Activated T-cell treated with anti-CD3 and anti-CD28 coated beads for 4 hours (primary cell): ENCODE measurements around the gene TXNL4A.

Source experiments
- DNase-seq: peaks from one replicate; pipeline ENCODE4 v3.0.0-alpha.2; 2020

TXNL4A gene

GRCh38 chr18:79932907-79933306, 55.5 kb downstream of the TXNL4A start:
- DNase-seq = no peak

GRCh38 chr18:79931475-79931874, 56.9 kb downstream of the TXNL4A start:
- no peak for DNase-seq

- no peak for DNase-seq
These were observed 58.2 kb downstream of the TXNL4A start for GRCh38 chr18:79930020-79930642.

GRCh38 chr18:79928563-79928960, 59.8 kb downstream of the TXNL4A start:
- DNase-seq = no peak

GRCh38 chr18:79927607-79928562, 60.5 kb downstream of the TXNL4A start:
- DNase-seq = no peak

GRCh38 chr18:79926715-79927606, 61.4 kb downstream of the TXNL4A start:
- DNase-seq = no peak

GRCh38 chr18:79926306-79926705, 62.1 kb downstream of the TXNL4A start:
- DNase-seq = no peak

- no peak for DNase-seq
These were observed 63.3 kb downstream of the TXNL4A start for GRCh38 chr18:79924814-79925731.

GRCh38 chr18:79923896-79924585, 64.3 kb downstream of the TXNL4A start:
- no peak for DNase-seq

- DNase-seq = no peak
These were observed 65.4 kb downstream of the TXNL4A start for GRCh38 chr18:79922971-79923411.

- no peak for DNase-seq
These were observed 66.1 kb downstream of the TXNL4A start for GRCh38 chr18:79921984-79922965.
